Stimulated activated CD8-positive, alpha-beta memory T cell treated with anti-CD3 and anti-CD28 coated beads, Interleukin-12 subunit alpha, Interleukin-12 subunit beta, amount 100 ng/mL, for 4 hours (primary cell): ENCODE data around the gene LANCL2.

Experiments
- DNase-seq: peaks from one replicate; pipeline ENCODE4 v3.0.0-alpha.2; 2020; ENCODE audit warnings: low read depth

The LANCL2 gene

DNA sequence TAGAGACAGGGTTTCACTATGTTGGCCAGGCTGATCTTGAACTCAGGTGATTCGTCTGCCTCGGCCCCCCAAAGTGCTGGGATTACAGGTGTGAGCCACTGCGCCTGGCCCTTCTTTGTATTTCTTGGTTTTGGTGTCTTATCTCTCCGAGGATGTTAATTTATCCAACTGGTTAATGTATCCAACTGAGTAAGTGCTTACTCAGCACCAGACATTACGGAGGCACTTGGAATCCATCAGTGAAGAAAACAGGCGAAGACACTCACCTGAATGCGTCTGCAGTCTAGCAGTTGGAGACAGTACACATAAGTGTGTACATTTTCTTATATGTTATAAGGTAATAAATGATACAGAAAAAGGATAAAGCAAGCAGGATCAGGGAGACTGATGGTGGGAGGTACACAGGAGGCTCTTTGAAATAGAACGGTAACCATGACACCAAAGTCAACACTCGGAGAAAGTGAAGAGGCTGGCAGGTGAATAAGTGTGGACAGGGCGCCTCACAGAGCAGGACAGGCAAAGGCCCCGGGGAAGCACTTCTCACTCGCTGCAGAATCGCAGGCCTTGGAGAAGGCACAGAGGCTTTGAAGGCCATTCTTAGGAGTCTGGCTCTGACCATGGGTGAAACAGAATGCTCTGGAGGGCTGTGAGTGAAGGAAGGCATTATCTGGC is 73.1 kb downstream of the LANCL2 start:
- DNase-seq = no peak

DNA sequence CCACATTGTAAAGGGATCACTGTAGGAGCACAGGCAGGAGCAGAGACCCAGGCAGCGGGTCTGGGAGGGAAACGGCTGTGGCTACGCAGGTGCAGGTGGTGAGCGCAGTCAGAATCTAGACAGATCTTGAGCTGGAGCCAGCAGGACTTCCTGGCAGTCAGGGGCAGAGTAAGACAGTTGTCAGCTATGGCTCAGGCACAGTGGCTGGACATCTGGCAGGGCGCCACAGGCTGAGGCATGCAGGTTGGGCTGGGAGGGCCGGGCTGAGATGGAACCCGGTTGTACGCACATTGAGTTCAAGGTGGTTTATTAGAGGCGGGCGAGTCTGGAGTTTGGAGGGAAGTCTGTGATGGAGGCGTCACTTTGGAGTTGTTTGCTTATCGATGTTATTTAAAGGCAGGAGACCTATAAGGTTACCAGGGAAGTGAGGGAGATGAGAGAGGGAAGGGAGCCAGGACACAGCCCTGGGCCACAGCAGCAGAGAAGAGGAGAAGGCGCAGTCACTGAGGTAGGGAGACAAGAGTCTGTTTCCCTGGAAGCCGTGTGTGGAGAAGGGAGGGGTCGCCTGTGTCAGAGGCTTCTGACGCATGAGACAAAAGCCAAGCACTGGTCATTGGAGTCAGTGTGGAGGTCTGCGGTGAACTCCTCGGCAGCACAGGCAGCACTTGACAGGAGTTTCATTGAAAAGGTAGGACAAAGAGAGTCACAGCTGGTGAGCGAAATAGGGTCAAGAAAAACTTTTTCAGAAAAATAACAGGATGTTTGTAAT is 73.8 kb downstream of the LANCL2 start:
- DNase-seq = no peak

DNA sequence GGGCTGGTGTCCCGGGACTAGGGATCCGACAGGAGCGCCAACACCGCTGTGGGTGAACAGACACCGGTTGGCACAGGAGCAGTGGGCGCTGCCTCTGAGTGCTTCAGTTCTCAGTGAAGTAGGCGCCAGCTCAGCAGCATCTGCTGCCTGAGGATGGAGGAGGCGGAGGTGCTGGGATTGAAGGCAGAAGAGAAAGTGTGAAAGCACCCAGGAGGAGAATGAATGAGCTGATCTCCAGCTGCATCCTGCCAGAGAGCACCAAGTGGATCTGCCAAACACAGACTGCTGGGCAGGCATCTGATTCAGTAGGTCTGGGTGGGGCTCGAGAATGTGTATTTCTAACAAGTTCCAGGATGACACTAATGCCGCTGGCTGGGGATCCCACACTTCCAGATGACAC is 74.5 kb downstream of the LANCL2 start:
- no peak for DNase-seq

DNA sequence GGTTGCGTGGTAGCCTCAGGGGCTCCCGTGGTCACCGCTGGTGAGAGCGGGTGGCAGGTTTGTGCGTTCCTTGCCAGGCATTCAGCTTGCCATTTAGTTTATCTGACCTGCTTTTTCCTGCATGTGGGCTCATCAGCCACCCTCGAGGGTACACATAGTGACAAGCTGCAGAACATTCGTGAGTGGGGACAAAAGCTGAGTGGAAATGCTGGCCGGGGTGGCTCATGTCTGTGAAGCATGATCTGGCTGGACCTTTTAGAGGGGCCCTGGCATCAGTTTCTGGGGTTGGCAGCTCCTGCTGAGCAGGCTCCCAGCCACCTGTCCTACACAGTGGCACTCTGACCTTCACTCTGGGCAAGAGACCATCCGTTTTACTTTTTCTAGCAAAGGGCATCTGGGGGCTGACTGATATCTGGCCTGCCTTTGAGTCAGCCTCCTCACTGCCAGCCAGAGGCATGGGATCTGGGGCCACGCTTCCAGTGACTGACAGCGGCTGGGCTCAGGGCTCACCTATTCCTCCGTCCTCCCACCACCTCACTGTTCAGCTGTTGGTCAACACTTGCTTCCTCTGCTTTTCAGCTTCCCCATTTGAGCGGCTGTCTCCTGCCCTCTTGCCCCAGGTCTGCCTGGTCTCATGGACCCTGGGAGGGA is 75.0 kb downstream of the LANCL2 start:
- DNase-seq = no peak

DNA sequence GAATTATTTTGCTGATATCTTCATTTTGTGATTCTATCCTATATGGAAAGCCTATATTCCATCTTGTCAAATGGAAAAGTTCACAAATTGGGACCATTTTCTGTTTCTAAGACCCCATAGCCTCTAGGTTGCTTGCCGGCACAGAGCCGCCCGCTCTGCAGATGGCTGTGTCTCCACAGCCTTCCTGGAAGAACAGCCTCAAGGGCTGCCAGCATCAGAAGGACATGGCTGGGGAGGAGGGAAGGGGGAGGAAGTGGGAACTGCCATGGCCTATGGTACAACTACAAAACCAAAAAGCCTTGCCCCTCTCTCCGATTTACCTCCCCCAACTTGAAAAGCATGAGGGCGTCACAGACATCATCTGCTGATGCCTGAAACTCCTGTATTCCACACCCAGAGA is 75.9 kb downstream of the LANCL2 start:
- no peak for DNase-seq

DNA sequence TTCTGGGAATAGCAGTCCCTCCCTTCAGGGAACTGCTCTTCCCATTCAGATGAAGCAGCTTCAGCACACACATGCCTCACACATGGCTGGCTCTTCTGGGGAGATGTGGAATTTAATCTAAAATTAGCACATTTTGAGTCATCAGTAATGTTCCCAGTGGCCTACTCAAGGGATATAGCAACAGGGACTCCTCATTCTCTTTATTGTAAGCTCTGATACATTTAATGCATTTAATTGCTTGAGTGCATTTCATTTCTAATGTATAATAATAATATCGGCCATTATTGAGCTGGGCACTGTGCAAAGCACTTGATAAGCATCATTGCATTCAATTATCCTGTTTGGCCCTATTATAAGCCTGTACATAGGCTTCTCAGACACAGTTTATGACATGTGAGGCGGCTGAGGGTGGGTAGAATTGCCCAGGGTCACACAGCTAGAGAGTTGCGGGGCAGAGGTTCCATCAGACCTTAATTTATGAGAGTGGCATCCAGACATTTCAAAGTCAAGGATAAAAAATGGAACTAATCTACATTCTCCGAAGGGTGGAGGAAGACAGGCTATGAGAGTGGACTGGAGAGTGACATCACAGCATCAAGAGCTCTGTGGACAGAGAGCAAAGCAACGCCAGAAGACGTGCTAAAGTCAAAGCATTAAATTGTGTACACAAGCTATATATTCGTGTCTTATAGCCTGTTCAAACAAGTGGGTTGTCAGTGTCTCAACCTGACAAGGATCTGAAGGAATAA is 76.8 kb downstream of the LANCL2 start:
- DNase-seq = no peak

DNA sequence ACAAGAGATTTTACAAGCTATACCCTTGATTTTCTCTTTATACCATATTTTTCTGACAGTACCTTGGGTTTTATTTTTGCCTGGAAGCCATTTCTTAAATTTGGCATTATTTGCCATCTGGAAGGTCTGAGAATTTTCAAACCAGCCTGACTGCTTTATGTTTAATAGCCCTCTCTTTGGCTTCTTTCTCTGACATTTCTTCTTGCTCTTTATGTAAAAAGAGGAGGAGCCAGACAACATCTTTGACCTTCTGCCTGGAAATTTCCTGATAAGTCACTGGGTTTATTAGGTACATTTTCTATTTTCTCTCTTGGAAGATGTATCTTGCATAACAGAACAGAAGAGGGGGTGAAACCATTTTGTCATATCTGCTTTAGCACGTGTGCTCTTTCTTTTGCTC is 79.6 kb downstream of the LANCL2 start:
- no peak for DNase-seq

DNA sequence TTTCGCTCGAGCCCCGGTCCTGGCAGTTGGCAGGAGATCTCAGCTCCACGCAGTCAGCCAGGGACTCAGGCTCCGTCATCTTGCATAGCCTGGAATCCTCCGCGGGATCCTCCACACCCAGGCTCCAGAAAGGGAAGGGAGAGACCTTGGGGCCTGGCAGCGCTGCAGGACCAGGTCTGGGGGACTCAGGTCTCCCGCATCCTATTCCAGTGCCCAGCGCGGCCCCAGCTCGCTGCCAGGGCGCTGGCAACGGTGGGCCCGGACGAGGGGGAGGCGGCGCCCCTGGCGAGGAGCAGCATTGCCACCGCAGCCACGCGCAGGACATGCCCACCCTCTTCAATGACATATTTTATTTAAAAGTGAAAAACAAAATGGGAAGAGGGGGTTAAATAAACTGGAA is 83.4 kb downstream of the LANCL2 start:
- DNase-seq = no peak

DNA sequence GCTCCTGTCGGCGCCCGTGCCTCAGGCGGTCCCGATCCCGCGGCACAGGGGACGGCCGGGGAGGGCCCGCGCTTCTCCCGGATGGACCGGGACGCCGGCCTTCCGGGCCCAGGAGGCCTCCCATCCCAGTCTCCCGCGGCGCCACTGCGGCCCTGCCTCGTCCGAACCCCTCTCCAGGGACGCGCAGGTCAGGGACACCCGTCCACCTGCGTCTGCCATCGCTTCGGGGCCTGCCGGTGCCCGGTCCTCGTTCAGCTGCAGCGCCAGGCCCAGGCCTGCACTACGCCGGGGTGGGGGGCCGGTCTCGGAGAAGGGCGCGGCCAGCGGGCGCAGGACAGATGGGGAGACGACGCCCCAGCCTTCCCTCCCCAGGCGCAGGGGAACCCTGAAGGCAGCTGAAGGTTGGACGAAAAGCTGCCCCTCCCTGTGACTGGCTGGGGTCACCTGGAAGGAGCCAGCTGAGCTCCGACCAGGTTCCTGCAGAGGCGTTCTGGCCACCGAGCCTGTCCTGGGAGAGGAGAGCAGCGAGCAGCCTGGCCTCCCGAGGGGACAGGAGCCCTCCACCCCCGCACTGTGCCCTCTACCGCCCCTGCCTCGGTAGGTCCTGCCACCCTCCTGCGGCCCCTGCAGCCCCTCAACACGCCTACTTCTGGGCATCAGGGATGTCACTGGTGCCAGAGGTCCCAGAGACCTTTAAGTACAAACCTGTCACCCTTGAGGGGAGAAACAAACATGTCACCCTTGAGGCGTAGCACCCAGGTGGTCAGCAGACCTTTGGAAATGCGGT is 84.3 kb downstream of the LANCL2 start:
- DNase-seq = no peak

DNA sequence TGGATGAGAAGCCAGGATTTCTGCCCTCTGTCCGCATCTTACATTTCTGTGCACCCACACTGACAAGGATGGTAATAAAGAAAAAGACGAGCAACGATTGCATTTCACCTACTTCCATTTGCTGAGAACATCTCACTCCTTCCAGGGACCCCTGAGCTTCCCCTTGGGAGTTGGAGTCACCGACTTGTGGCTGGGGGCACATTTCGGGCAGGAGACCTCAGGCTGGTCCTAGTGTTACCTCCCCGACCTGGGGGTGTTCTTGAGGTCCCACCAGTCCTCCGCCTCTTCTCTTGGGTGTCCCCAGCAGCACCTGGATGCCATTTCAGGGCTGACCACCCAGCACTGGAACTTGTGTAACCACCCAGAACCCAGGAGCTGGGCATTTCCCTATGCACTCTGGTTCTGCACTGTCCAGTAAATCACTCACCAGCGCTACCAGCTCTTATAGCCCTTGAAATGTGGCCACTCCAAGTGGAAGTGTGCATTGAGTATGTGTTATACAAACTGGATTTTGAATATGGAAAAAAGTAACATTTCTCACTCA is 84.9 kb downstream of the LANCL2 start:
- DNase-seq = no peak

DNA sequence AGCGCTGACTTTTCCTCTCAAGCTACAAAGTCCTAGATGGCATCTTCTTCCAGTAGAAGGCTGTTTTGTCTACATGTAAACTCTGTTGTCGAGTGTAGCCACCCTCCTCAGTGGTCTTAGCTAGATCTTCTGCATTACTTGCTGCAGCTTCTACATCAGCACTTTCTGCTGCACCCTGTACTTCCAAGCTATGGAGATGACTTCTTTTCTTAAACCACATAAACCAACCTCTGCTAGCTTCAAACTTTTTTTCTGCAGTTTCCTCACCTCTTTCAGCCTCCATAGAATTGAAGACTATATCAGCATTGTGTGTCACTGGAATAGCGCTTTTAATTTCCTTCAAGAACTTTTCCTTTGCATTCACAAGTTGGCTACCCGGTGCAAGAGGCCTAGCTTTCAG is 87.8 kb downstream of the LANCL2 start:
- no peak for DNase-seq

DNA sequence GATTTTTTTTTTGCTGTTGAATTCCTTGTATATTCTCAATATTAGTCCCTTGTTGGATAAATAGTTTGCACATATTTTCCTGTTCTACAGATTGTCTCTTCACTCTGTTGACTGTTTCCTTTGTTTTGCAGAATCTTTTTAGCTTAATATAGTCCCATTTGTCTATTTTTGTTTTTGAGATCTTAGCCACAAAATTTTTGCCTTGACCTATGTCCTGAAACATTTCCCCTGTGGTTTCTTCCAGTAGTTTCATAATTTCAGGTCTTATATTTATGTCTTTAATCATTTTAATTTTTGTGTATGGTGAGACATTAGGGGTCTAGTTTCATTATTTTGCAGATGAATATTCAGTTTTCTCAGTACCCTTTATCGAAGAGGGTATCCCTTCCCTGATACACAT is 92.7 kb downstream of the LANCL2 start:
- DNase-seq = no peak

DNA sequence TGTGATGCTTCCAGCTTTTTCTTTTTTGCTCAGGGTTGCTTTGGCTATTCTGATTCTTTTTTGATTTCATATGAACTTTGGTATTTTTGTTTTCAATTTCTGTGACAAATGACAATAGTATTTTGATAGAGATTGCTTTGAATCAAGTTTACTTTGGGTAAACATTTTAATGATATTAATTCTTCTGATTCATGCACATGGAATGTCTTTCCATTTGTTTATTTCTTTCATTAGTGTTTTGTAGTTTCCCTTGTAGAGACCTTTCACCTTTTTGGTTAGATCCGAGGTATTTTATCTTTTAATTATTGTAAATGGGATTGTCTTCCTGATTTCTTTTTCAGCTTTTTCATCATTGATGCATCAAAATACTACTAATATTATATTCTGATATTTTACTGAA is 93.2 kb downstream of the LANCL2 start:
- no peak for DNase-seq

DNA sequence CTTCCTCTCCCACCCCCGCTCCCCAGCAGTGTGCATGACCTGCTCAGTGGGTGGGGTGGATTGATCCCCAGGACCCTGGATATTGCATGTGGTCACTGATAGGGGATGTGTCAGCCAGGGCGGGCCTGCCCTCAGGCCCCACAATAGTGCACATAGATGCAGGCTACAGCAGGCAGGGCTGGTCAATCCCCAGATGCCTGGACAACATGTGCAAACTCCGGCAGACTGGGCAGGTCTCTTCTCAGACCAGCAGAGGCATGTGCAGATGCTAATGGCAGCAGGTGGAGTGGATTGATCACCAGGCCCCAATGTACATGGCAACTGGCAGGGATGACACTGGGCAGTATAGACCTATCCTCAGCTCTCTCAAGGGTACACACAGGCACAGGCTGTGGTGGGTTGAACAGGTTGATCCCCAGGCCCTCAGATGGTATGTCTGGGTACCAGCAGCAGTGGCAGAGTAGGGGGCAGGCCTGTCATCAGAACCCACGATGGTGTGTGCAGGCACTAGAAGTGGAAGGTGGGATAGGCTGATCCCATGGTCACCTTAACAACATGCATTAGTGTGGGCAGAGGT is 98.6 kb downstream of the LANCL2 start:
- DNase-seq = no peak

DNA sequence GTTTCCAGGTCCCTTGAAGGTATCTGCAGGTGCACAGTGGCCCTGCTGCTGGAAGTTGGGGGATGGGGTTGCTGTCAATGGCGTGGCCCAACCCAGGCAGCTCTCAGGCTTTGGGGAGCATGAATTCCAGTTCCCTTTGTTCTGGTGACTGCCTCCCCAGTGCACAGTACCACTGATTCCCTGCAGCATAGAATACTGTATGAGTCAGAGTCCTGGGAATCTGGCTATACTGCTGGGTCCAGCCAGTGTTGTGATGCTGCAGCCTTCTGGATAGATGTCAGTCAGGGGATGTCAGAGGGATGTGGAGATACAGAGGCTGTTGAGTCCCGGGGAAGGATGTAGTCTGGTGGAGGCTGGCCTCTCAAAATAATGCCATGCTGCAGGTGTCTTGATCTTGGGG is 99.3 kb downstream of the LANCL2 start:
- no peak for DNase-seq

DNA sequence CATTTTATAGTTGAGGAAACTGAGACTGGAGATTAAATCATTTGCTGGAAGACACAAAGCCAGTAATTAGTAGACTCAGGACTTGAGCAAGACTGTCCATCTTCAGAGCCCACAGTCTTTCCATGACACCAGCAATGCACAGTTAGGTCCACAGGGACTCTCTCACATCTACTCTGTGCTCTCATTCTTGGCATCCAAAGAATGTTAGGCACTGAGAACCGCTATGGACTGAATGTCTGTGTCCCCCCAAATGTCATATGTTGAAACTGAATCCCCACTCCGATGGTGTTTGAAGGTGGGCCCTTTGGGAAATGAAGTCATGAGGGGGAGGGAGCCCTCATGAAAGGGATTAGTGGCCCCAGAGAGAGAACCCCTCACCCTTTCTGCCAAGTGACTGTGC is 100.6 kb downstream of the LANCL2 start:
- DNase-seq = no peak

DNA sequence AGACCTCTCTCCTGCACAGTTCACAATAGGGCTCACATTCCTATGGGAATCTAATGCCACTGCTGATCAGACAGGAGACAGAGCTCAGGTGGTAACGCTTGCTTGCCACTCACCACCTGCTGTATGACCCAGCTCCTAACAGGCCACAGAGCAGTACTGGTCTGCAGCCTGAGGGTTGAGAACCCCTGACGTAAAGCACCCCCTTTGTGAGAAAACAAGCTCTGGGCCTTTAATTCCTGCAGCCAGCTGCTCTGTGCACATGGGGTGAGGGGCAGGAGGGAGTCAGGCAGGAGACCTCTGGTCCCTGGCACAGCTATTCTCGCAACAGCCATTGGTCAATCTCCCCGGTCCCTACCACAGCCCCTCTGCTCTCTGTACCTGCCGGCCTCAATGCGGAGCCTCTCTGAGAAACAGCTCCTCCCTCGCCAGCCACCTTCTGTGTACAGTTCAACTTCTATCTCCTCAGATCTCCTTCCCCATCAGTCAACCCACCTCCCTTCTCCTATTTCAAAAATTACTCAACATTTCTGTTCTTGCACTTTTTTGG is 102.0 kb downstream of the LANCL2 start:
- no peak for DNase-seq

DNA sequence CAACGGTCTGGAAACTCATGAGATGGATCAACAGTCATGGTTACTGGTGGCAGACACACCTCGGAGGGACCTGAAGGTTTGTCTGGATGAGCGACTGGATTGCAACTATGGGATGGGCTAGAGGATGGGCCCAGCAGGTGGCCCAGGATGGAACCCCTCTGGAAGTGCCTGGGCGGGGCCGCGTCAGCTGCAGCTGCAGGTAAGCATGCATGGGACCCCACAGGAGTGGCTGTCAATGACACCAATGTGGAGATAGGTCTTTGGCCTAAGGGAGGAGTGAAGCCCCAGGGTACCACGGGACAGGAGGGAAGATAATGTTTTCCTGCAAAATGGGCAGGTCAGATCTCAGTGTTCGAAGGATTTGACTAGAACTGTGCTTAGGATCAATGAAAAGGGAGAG is 103.4 kb downstream of the LANCL2 start:
- DNase-seq = no peak

DNA sequence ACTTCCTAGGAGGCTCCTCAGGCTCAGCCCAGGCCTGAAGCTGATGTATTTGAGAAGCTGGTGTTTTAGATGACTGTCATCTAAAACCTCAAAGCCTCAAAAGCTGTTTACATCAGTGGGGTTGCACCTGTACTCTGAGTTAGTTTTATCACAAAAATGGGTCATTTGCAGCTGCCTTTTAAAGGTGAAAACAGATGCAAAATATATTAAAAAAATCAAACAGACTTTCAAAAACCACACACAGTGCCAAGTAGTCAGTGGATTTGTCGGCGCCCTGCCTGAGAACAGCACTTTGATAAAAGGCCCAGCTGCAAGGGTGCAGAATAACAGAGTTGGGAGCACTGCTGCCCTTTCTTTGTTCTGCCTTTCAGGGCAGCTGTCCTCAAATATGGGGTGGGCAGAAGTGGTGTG is 104.1 kb downstream of the LANCL2 start:
- no peak for DNase-seq

DNA sequence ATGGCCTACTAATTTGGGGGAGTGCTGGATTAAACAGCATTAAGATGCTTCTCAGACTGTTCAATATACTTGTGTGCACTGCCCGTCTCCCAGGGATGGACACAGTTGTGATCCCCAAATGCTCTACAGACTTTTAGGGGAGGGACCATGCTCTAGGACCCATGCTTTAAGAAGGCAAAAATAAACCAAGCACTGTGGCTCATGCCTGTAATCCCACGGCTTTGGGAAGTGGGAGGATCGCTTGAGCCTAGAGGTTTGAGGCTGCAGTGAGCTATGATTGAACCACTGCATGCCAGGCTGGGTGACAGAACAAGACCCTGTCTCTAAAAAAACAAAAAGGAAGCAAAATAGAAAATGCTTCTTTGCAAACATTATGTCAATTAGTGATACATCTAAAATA is 104.6 kb downstream of the LANCL2 start:
- no peak for DNase-seq

DNA sequence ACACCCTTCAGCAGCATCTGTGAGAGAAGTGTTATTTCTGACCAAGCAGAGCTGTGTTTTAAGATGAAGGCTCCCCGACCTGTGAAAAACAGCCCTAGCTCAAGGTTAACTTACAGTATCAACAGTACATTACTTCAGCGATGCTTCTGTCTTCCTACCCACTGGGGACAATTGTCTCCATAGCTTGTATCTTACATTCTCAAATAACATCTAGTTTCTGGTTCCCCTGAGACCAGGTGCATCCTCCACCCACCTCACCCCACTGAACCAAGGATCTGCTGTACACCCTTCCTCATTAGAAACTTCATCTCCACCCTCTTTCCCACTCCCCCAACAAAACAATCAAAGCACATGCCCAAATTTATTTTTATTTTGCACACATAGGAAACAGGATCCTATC is 105.1 kb downstream of the LANCL2 start:
- no peak for DNase-seq
